Small intestine (tissue), 7 donors: Measurements from ENCODE around the gene DISP3. TPM values are rescaled to one million over a fixed set of nuclear protein-coding genes. Genes with fewer than 3 reads are reported as not detected.

Experiments used
- DNase-seq, 2 donors: peaks; one replicate each; pipeline versions ENCODE4 v3.0.0 to v3.0.0-alpha.2; 2013
- FAIRE-seq: peaks from 2 replicates; lab custom pipeline; 2012; peaks lifted over from hg19 to GRCh38; lab: Jason Lieb, UNC
- H3K27ac ChIP-seq, 3 donors: one replicate each; pipeline ENCODE4 v1.5.1; 2013; ENCODE audit warnings: low read length in 2 of 3, mild to moderate bottlenecking in 2 of 3, control low read depth in 1 of 3, inconsistent platforms in 1 of 3, low read depth in 1 of 3, moderate library complexity in 1 of 3
- H3K27me3 ChIP-seq, 3 donors: one replicate each; pipeline ENCODE4 v1.6.1; 2013; ENCODE audit warnings: low read length in 3 of 3, inconsistent platforms in 1 of 3; ENCODE audit not compliant: control insufficient read depth in 3 of 3, insufficient read depth in 3 of 3
- H3K36me3 ChIP-seq, 3 donors: one replicate each; pipeline ENCODE4 v1.6.1; 2013; ENCODE audit warnings: low read length in 3 of 3, inconsistent platforms in 1 of 3, low read depth in 1 of 3, mild to moderate bottlenecking in 1 of 3, moderate library complexity in 1 of 3; ENCODE audit not compliant: control insufficient read depth in 3 of 3, insufficient read depth in 2 of 3
- H3K4me1 ChIP-seq, 3 donors: one replicate each; pipeline ENCODE4 v1.6.1; 2013; ENCODE audit warnings: low read length in 2 of 3, inconsistent platforms in 1 of 3, low read depth in 1 of 3, mild to moderate bottlenecking in 1 of 3, moderate library complexity in 1 of 3; ENCODE audit not compliant: control insufficient read depth in 3 of 3, insufficient read depth in 2 of 3
- H3K4me3 ChIP-seq, 3 donors: one replicate each; pipeline ENCODE4 v1.5.1; 2013; ENCODE audit warnings: low read length in 3 of 3, control low read depth in 1 of 3, inconsistent platforms in 1 of 3, low read depth in 1 of 3, mild to moderate bottlenecking in 1 of 3, moderate library complexity in 1 of 3
- H3K9me3 ChIP-seq, 2 donors: one replicate each; pipeline ENCODE4 v1.6.1; 2013; ENCODE audit warnings: low read depth in 1 of 2, low read length in 1 of 2; ENCODE audit not compliant: control insufficient read depth in 2 of 2, insufficient read depth in 1 of 2
- WGBS, 3 donors: extraction: QIAGEN DNeasy Blood & Tissue Kit; methylation state at CpG; one replicate each; pipeline ENCODE4 v1.1.7; 2013; 5-methylcytosine and 5-hydroxymethylcytosine counted together
- polyA plus RNA-seq, 4 donors: library from polyadenylated mRNA; stranded (reverse) in 3 of 4; unstranded in 1 of 4; fragments of 200-250 nt in 3 of 4; fragments of 120-200 nt in 1 of 4; gene quantifications; one replicate each; pipeline versions ENCODE4 v1.2.1 to v1.2.3, GENCODE V29; 2013
- donor health status: healthy with polysubstance abuse.
- donor health status: control.
- donor health status: control.
- donor health status: Bipolar disorder and iron deficiency.
- donor health status: healthy.

DISP3 gene
- polyA plus RNA-seq, 4 donors: 0.54 to 0.61 TPM; not detected in 2

DNA sequence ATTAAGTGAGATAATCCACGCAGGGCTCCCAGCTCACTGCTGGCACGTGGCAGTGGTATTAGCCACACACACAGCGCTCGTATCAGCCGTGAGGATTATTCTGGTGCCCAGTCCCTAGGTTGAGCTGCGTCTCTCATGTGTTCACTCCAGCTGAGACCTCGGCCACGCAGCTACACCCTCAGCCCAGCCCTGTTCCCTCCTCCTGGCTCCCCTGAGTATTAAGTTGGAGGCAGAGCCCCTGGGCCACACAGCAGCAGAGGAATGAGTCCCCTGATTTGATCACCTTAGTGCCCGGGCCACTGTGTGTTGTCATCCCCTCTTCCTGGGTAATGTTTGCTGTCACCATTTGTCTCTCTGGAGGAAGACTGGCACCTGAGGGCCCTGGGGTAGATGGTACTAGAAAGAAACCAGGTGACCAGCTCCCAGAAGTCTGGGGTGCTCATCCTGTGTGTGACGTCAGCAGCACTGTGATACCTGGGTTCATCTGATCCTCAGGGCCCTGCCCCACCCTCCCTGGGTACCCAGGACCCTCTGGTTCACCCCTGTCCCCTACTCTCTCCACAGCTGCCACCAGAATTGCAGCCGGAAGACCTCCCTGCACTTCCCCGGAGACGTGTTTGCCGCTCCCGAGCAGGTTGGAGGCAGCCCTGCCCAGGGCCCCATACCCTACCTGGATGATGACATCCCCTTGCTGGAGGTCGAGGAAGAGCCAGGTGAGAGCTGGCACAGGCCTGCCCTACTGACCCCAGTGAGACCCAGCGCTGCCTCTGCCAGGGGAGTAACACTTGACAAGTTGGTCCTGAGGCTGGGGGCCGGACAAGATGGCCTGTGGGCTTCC, 40.1 kb downstream of the DISP3 start:
- H3K27me3 ChIP-seq: no peaks in the 10 kb centered on the region
- H3K4me3 ChIP-seq: no peak overlapping the region
- FAIRE-seq (no peak), DNase-seq (no peak)
- H3K27ac ChIP-seq: no peak overlapping the region
- H3K36me3 ChIP-seq: no peaks in the 10 kb centered on the region
- no peaks in the 10 kb centered on the region for H3K4me1 ChIP-seq
- WGBS, 3 donors: 66 to 82% (median 67%) methylated on average over 18 of the region's 18 CpGs
- no peaks in the 10 kb centered on the region for H3K9me3 ChIP-seq

DNA sequence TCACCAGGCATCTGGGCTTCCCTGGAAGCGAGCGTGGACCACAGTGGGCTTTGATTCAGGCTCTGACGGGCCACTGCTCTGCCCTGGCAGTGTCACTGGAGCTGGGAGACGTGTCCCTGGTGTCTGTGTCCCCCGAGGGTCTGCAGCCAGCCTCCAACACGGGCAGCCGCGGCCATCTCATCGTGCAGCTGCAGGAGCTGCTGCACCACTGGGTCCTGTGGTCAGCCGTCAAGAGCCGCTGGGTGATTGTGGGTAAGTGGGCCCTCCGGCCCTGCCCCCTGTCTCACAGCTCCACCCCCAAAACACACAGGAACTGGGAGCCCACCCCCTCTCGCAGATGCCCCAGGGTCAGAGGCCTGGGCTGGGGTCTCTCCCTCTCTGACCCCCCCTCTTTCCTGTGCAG, 40.7 kb downstream of the DISP3 start:
- WGBS, 3 donors: 73 to 76% (median 75%) methylated on average over 13 of the region's 13 CpGs
- Histone ChIP-seq H3K9me3 (no peaks in the 10 kb centered on the region), H3K27me3 (no peaks in the 10 kb centered on the region), H3K4me3 (no peak overlapping the region), H3K36me3 (no peaks in the 10 kb centered on the region), H3K27ac (no peak overlapping the region), H3K4me1 (no peaks in the 10 kb centered on the region)
- FAIRE-seq: no peak
- no peak for DNase-seq

DNA sequence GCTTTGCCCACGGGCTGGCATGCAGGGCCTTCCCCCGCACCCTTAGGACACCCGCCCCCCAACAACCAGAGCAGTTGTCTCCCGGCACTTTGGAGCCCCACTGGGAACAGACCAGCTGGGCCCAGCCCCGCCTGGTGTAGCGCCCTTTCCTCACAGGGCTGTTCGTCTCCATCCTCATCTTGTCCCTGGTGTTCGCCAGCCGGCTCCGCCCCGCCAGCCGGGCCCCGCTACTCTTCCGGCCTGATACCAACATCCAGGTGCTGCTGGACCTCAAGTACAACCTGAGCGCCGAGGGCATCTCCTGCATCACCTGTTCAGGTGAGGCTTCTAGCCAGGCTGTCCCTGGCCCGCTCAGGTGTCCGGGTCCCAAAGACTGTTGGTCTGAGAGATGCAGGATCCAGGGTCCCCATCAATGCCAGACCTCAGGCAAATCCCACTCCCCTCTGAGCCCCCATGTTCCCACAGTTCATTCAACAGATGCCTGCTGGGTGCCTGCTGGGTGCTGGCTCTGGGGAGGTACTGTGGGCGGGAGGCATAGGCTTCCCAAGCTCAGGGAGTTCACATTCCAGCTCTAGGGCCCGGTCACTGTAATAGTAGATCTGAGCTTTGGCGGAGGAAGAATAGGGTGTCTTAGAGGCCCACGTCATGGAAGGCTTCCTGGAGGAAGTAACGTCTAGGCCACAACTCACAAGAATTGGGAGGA, 41.7 kb downstream of the DISP3 start:
- H3K27ac ChIP-seq: no peak overlapping the region
- no peaks in the 10 kb centered on the region for H3K27me3 ChIP-seq
- FAIRE-seq (no peak), DNase-seq (no peak)
- WGBS, 3 donors: 77 to 88% (median 85%) methylated on average over 23 of the region's 23 CpGs
- no peak overlapping the region for H3K4me3 ChIP-seq
- H3K36me3 ChIP-seq: no peaks in the 10 kb centered on the region
- H3K9me3 ChIP-seq: no peaks in the 10 kb centered on the region
- H3K4me1 ChIP-seq: no peaks in the 10 kb centered on the region

DNA sequence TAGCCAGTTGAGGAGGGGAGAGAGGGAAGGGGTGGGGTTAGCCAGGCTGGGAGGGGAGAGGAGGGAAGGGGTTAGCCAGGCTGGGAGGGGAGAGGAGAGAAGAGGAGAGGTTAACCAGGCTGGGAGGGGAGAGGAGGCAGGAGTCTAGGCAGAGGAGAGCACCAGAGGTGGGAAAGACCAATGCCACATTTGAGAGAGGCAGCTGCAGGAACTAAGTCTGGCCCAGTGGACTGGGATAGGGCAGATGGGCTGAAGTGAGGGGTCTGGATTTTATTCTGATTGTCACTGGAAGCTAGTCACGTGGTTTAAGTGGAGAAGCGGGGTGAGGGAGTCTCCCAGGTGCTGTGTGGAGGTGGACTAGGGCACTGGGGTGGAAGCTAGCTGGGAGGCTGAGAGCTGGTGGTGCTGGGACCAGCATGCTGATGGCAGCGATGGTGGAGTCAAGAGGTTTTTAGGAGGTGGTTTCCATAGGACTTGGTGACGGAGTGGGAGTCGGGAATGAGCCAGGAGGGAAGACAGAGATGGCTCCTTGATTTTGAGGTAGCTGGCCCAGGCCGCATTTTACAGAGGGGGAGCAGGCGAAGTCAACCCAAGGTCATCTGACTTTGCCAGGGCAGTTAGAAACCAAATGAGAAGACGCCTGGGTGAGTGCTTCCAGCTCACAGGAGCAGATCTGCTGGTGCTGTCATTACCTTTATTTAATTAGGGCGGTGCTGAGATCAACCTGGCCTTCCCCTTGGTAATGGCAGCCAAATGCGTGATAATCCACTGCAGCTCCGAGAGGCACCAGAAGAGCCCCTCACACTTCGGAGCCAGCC, 42.8 kb downstream of the DISP3 start:
- no peak overlapping the region for H3K27ac ChIP-seq
- FAIRE-seq: no peak

DNA sequence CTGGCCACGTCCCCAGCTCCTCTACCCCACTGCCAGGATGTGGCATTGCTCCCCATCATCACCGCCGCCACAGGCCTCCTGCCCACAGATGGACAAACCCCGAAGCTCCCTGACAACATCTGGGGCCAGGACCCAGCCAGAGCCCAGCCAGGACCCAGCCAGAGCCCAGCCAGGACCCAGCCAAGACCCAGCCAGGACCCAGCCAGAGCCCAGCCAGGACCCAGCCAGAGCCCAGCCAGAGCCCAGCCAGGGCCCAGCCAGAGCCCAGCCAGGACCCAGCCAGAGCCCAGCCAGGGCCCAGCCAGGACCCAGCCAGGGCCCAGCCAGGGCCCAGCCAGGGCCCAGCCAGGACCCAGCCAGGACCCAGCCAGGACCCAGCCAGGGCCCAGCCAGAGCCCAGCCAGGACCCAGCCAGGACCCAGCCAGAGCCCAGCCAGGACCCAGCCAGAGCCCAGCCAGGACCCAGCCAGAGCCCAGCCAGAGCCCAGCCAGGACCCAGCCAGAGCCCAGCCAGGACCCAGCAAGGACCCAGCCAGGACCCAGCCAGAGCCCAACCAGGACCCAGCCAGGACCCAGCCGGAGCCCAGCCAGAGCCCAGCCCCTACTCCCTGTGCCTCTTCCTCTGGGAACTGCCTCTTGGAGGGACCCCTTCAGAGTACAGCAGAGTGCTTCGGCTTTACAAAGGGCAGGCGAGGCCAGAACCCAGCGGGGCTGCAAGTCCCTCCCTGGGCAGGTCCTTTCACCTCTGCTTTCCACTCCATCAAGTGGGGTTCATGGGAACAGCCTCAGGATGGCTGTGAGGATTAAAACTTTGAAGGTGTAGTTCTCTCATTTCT, 43.7 kb downstream of the DISP3 start:
- no peaks in the 10 kb centered on the region for H3K9me3 ChIP-seq
- H3K27ac ChIP-seq: no peak overlapping the region
- 66 to 80% (median 71%) methylated on average over 8 of the region's 8 CpGs for WGBS, 3 donors
- DNase-seq (no peak), FAIRE-seq (no peak)
- H3K4me3 ChIP-seq: no peak overlapping the region
- H3K36me3 ChIP-seq: no peaks in the 10 kb centered on the region
- H3K4me1 ChIP-seq: no peaks in the 10 kb centered on the region
- H3K27me3 ChIP-seq: no peaks in the 10 kb centered on the region

More for the DNA sequence above, 42.8 kb downstream of the DISP3 start:
- WGBS, 3 donors: 85 to 88% (median 86%) methylated on average over 12 of the region's 12 CpGs
- no peaks in the 10 kb centered on the region for H3K4me1 ChIP-seq
- H3K27me3 ChIP-seq: no peaks in the 10 kb centered on the region
- no peaks in the 10 kb centered on the region for H3K9me3 ChIP-seq
- no peak overlapping the region for H3K4me3 ChIP-seq
- no peaks in the 10 kb centered on the region for H3K36me3 ChIP-seq
- DNase-seq: no peak

DNA sequence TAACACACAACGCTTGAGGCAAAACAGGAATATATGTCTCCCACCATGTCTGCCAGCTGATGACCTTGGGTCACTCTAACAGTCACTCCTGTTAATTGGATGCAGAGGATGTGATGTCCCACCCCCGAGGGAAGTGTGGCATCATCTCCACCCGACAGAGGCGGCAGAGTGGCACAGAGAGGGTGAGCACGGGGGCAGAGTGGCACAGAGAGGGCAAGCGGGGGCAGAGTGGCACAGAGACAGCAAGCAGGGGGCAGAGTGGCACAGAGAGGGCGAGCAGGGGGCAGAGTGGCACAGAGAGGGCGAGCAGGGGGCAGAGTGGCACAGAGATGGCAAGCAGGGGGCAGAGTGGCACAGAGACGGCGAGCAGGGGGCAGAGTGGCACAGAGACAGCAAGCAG, 44.3 kb downstream of the DISP3 start:
- no peak for DNase-seq
- Histone ChIP-seq H3K36me3 (no peaks in the 10 kb centered on the region), H3K27me3 (no peaks in the 10 kb centered on the region), H3K27ac (no peak overlapping the region), H3K4me1 (no peaks in the 10 kb centered on the region), H3K4me3 (no peak overlapping the region), H3K9me3 (no peaks in the 10 kb centered on the region)
- WGBS, 3 donors: 59 to 75% (median 69%) methylated on average over 10 of the region's 10 CpGs
- no peak for FAIRE-seq

DNA sequence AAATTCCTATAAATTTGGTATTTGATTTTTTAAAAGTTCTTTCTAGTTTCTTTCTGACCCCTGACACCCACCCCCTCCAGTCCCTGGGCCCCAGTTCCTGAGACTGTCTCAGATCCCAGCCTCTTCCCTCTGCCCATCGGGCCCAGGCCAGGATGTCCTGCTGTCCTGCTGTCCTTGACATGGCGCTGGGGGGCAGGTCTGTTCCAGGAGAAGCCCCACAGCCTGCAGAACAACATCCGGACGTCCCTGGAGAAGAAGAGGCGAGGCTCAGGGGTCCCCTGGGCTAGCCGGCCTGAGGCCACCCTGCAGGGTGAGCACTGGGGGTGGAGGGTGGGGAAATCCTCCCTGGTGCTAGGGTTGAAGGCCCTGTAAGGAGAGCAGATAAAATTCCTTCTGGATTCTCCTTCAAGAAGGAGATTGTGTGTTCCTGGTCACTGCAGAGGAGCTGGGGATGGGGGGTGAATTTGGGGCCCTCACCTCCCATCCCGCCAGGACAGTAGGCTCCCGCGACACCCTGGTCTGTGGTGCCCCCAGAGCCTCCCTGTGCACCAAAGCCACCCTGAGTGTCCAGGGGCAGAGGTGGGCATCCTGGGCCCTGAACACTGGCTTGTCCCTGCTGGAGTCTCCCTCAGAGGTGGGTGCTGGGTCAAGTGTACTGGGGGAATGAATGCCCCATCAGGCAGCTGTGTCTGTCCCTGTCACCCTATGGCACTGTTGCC, 45.0 kb downstream of the DISP3 start:
- H3K4me1 ChIP-seq: no peaks in the 10 kb centered on the region

More for the DNA sequence above, 45.0 kb downstream of the DISP3 start:
- Histone ChIP-seq H3K4me3 (no peak overlapping the region), H3K27me3 (no peaks in the 10 kb centered on the region), H3K36me3 (no peaks in the 10 kb centered on the region), H3K9me3 (no peaks in the 10 kb centered on the region), H3K27ac (no peak overlapping the region)
- no peak for DNase-seq
- no peak for FAIRE-seq
- 63 to 78% (median 76%) methylated on average over 8 to 9 of the region's 9 CpGs for WGBS, 3 donors
